NCI-H187 treated with DMSO at 0.1 percent for 48 hours (cell line): ENCODE data around the gene GALNT1.

ENCODE experiments used
- DNase-seq: peaks from one replicate; lab custom pipeline; 2025; lab: John Stamatoyannopoulos, UW

GALNT1 gene

GRCh38 chr18:35721431-35722081 is 140.0 kb downstream of the GALNT1 start:
- no peak for DNase-seq

DNA sequence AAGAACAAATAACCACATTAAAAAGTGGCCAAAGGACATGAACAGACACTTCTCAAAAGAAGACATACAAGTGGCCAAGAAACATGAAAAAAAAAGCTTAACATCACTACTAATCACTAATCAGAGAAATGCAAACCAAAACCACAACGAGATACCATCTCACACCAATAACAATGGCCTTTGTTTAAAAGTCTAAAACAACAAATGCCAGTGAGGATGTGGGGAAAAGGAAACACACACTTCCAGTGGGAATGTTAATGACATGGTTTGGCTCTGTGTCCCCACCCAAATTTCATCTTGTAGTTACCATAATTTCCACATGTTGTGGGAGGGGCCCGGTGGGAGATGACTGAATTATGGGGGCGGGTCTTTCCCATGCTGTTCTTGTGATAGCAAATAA is 147.1 kb downstream of the GALNT1 start:
- no peak for DNase-seq

- DNase-seq: no peak
Observed at GRCh38 chr18:35729991-35730668, 148.6 kb downstream of the GALNT1 start.

GRCh38 chr18:35730691-35731370 is 149.3 kb downstream of the GALNT1 start:
- no peak for DNase-seq

DNA sequence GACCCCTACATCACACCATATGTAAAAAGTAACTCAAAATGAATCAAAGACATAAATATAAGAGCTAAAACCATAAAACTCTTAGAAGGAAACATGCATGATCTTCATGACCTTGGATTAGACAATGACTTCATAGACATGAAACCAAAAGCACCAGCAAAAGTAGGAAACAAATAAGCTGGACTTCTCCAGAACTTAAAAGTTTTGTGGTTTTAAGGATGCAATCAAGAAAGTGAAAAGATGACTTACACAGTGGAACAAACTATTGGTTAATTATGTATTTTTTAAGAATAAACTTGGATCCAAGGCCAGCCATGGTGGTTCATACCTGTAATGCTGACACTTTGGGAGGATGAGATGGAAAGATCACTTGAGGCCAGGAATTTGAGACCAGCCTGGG is 150.2 kb downstream of the GALNT1 start:
- DNase-seq: no peak

DNA sequence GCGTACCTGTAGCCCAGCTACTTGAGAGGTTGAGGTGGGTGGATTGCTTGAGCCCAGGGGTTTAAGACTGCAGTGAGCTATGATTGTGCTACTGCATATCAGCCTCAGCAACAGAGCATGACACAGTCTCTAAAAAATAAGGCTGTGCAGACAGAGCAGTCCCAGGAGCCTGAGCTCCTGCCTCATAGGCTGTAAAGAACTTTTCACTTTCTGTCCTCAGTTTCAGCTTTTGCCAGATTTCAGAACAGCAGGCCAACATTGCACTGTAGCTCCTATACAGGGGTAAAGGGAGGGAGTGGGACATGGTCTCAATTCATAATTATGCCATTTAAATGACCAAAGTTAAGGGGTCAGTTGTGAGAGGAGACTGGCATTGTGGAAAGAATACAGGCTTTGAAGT is 150.6 kb downstream of the GALNT1 start:
- no peak for DNase-seq

DNA sequence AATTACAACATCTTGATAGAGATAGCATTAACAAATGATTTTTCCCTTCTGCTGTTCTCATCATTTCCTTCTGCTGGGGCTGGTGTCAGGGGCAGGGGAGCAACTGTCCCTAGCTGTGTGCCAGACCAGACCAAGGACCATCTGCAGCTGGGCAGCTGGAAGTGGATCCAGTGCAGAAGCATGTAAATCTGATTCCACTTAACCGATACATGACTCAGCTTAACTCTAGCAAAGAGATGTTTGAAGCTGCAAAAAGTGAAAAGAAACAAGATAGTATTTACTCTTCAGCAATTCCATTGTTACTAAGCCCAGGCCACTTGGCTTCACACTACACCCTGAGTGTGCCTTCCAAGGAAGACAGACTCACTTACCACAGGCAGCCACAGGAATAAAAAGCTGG is 151.1 kb downstream of the GALNT1 start:
- no peak for DNase-seq

- no peak for DNase-seq
Observed at GRCh38 chr18:35733408-35733807, 151.9 kb downstream of the GALNT1 start.

DNA sequence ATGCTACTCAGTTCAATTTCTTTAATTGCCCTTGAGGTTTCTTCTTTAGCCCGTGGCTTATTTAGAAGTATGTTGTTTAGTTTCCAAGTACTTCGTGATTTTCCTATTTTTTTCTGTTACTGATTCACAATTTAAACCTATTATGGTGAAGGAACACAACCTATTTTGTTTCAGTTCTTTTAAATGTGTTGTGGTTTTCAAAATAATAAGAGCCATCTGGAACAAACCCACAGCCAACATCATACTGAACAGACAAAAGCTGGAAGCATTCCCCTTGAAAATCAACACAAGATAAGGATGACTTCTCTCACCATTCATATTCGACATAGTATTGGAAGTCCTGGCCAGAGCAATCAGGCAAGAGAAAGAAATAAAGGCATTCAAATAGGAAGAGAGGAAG is 155.2 kb downstream of the GALNT1 start:
- DNase-seq: no peak

DNA sequence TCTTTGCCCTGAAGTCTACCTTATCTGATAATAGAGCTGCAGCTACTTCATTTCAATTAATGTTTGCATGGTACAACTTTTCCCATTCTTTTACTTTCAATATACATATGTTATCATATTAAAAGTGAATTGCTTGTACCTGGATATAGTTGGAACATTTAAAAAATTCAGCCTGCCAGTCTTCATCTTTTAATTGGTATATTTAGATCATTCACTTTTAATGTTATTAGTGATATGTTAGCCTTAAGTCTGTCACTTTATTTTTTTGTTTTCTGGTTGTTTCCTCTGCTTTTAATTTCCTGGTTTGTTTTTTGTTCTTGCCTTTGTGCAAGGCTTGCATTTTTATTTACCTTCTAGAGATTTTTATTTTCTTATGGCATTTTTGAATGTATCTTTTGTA is 158.2 kb downstream of the GALNT1 start:
- no peak for DNase-seq

DNA sequence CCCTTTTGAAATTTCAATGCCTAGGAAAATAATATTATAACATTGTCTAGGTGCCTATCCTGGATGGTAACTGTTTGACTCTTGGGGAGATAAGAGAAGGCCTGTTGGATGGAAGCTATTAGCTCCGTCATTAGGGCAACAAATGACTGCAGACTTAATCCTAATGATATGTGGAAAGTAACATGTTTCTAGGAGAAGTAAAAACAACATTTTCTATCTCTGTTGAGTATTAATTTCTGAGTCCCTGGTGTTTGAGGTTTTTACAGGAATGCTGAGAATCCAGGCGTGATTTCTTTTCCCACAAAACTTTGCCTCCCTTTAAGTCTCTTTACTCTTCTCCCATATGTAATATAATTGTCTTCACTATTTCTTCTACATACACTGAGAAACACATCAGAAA is 159.1 kb downstream of the GALNT1 start:
- DNase-seq: no peak

- no peak for DNase-seq
Observed at GRCh38 chr18:35743916-35744315, 162.4 kb downstream of the GALNT1 start.

- no peak for DNase-seq
Observed at GRCh38 chr18:35745814-35746213, 164.3 kb downstream of the GALNT1 start.

- no peak for DNase-seq
Observed at GRCh38 chr18:35746826-35747339, 165.3 kb downstream of the GALNT1 start.

DNA sequence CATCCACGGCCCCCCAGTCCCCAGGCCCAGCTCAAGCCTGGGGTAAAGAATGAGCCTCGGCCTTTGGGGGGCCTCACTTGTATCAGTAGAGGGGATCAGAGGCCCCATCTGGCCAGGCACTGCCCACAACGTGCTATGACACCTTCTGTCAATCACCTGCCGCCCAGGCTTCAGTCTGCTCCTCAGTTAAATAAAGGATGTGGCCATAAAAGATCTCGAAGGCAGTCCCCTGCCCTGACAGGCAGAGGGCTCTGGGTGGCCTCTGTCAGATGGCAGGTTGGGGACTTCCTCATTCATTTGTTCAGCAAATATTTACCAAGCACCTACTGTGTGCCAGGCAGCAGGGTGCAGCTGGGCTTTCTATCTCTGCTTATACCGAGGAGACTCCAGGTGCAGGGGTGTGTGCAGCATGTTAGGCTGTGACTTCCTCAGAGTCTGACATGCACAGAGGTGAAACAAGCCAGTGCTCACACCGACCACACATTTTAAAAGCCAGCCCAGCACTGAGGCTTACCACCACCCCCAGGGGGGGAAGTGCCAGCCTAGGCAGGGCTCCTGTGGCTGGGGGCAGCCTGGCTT is 166.4 kb downstream of the GALNT1 start:
- DNase-seq: no peak

DNA sequence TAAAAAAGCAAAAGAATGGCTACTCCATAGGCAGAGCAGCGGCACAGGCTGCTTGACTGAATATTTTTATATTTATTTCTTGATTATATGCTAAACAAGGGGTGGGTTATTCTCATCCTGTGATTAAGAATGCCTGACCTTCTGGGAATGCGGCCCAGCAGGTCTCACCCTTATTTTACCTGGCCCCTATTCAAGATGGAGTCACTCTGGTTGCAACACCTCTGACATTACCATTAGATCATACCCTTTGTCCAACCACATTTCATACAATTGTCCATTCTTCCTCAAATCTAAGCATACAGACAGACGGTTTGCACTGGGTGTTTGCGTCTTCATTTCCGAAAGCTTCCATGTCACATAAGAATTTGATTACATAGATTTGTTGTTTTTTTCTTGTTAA is 168.2 kb downstream of the GALNT1 start:
- DNase-seq: no peak

DNA sequence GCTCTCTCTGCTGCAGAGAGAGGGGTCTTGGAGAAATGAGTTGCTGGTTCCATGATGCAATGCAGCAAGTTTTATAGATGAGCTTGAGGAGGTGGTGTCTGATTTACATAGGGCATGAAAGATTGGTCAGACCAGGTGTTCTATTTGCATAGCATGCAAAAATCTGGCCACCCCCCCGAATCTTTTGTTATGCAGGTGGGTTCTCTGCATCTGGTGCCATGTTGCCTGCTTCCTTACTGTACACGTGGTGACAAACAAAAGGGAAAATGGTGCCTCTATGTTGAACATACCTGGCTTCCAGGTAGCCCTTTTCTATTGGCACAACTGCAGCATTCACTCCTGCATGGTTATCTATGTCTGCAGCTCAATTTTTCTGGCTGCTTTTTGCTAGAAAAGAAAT is 169.4 kb downstream of the GALNT1 start:
- DNase-seq: no peak

GRCh38 chr18:35753306-35753910 is 171.9 kb downstream of the GALNT1 start:
- DNase-seq: no peak

GRCh38 chr18:35754464-35754863 is 172.9 kb downstream of the GALNT1 start:
- DNase-seq: no peak

DNA sequence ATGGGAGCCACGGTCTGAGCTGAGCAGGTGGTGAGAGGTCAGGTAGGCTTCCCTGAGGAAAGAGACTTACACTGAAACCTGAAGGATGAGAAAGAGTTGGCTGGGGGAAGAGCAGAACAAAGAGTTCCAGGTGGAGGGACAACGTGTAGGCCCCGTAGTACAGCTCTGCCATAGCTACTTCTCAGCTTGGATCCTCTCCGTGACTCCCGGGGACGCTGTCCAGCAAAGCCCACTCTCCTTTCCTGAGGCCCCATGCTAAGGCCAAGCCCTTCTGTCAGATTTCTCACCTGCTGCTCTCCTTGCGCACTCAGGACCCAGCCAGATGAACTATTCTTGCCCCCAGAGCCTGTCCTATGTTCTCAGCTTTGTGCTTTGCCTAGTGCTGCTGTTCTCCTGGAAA is 173.8 kb downstream of the GALNT1 start:
- no peak for DNase-seq

- DNase-seq: peak; percentile 10
Observed at GRCh38 chr18:35756506-35757117, 175.1 kb downstream of the GALNT1 start.
